Endothelial cell (in vitro differentiated cells): ENCODE measurements around the gene SETDB1. TPM values are rescaled to one million over a fixed set of nuclear protein-coding genes. Genes with fewer than 3 reads are reported as not detected.
A peak's percentile ranks its signal among the peaks of the same experiment; 100 is the strongest.

Experiments
- DNase-seq: peaks from one replicate; pipeline ENCODE4 v3.0.0; 2021; ENCODE audit warnings: low spot score
- H3K27ac Mint-ChIP-seq: one replicate; pipeline ENCODE4 v1.8.0; 2021; ENCODE audit warnings: mixed read lengths, inconsistent platforms; ENCODE audit not compliant: unreplicated experiment
- H3K27me3 Mint-ChIP-seq: one replicate; pipeline ENCODE4 v1.8.0; 2021; ENCODE audit warnings: mild to moderate bottlenecking, moderate library complexity, mixed read lengths, inconsistent platforms; ENCODE audit not compliant: unreplicated experiment
- H3K36me3 Mint-ChIP-seq: one replicate; pipeline ENCODE4 v1.8.0; 2021; ENCODE audit warnings: mild to moderate bottlenecking, low read depth, mixed read lengths, inconsistent platforms; ENCODE audit not compliant: unreplicated experiment
- H3K4me1 Mint-ChIP-seq: one replicate; pipeline ENCODE4 v1.8.0; 2021; ENCODE audit warnings: mild to moderate bottlenecking, mixed read lengths, inconsistent platforms; ENCODE audit not compliant: unreplicated experiment
- H3K4me3 Mint-ChIP-seq: one replicate; pipeline ENCODE4 v1.8.0; 2021; ENCODE audit warnings: mild to moderate bottlenecking, mixed read lengths, inconsistent platforms; ENCODE audit not compliant: unreplicated experiment
- H3K9me3 Mint-ChIP-seq: one replicate; pipeline ENCODE4 v1.8.0; 2021; ENCODE audit warnings: mixed read lengths, inconsistent platforms; ENCODE audit not compliant: unreplicated experiment
- total RNA-seq: library from RNA; stranded (reverse); fragmentation: NEBNext Ultra II Directional; extraction: Animal tissue kit (Norgen Biotek cat#: 25700); gene quantifications from one replicate; pipeline ENCODE4 v1.2.1, GENCODE V29; 2021; ENCODE audit not compliant: unreplicated experiment
- TF ChIP-seq, protein P1 (sequence below): fragments of 200-600 bp; sonication (generic); IDR thresholded peaks from one replicate; pipeline ENCODE4 v1.5.0; 2021; ENCODE audit warnings: antibody characterized with exemption; ENCODE audit not compliant: unreplicated experiment

The SETDB1 gene
- total RNA-seq, 1 donor from 2014 or later, result 50.6 TPM

DNA sequence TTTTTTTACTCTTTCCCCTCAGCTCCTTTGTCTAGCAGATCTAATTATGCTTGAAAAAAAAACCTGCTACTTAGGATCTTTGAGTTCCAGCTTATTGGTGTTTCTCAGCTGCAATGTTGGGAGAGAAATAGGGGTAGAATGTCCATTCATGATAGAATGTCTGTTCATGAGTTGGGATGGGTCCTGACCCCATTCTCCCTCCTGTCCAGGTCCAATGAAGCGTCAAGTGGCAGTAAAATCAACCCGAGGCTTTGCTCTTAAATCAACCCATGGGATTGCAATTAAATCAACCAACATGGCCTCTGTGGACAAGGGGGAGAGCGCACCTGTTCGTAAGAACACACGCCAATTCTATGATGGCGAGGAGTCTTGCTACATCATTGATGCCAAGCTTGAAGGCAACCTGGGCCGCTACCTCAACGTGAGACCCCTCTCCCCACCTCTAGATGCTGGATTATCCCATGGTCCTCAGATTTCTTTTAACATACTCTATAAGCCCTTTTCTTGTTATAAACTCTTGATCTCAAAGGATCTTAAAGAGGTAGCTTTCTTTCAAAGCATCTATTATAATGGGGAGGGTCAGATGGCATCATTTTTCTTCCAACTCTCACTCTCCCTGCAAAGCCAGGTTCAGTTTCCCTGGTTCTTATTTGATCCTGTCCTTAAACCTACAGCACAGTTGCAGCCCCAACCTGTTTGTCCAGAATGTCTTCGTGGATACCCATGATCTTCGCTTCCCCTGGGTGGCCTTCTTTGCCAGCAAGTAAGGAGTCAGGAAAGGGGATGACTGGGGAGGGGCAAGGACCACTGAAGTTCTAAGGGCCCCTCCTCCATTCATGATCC lies 37.4 kb downstream of the SETDB1 start:
- no peaks in the 10 kb centered on the region for H3K9me3 Mint-ChIP-seq
- peaks cover 16% of the 10 kb centered on the region for H3K27me3 Mint-ChIP-seq
- TF ChIP-seq, protein P1, sequence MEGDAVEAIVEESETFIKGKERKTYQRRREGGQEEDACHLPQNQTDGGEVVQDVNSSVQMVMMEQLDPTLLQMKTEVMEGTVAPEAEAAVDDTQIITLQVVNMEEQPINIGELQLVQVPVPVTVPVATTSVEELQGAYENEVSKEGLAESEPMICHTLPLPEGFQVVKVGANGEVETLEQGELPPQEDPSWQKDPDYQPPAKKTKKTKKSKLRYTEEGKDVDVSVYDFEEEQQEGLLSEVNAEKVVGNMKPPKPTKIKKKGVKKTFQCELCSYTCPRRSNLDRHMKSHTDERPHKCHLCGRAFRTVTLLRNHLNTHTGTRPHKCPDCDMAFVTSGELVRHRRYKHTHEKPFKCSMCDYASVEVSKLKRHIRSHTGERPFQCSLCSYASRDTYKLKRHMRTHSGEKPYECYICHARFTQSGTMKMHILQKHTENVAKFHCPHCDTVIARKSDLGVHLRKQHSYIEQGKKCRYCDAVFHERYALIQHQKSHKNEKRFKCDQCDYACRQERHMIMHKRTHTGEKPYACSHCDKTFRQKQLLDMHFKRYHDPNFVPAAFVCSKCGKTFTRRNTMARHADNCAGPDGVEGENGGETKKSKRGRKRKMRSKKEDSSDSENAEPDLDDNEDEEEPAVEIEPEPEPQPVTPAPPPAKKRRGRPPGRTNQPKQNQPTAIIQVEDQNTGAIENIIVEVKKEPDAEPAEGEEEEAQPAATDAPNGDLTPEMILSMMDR, result no peak
- peaks cover 32% of the 10 kb centered on the region for H3K4me1 Mint-ChIP-seq
- peak overlapping the region; percentile 72 for H3K27ac Mint-ChIP-seq
- peak overlapping the region; percentile 79 for H3K4me3 Mint-ChIP-seq
- H3K36me3 Mint-ChIP-seq, result peaks cover 66% of the 10 kb centered on the region
- no peak for DNase-seq

DNA sequence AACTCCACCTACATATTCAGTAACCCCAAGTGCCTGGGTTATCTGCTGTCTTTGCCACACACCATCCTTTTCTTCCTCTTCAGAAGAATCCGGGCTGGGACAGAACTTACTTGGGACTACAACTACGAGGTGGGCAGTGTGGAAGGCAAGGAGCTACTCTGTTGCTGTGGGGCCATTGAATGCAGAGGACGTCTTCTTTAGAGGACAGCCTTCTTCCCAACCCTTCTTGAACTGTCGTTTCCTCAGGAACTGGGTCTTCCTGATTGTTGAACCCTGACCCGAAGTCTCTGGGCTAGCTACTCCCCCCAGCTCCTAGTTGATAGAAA lies 38.0 kb downstream of the SETDB1 start:
- DNase-seq, result no peak
- peaks cover 68% of the 10 kb centered on the region for H3K36me3 Mint-ChIP-seq
- TF ChIP-seq, protein P1, result no peak
- peaks cover 36% of the 10 kb centered on the region for H3K4me1 Mint-ChIP-seq
- no peaks in the 10 kb centered on the region for H3K9me3 Mint-ChIP-seq
- H3K27me3 Mint-ChIP-seq, result peaks cover 16% of the 10 kb centered on the region
- H3K4me3 Mint-ChIP-seq, result peak overlapping the region; percentile 79
- peak overlapping the region; percentile 42 for H3K27ac Mint-ChIP-seq

DNA sequence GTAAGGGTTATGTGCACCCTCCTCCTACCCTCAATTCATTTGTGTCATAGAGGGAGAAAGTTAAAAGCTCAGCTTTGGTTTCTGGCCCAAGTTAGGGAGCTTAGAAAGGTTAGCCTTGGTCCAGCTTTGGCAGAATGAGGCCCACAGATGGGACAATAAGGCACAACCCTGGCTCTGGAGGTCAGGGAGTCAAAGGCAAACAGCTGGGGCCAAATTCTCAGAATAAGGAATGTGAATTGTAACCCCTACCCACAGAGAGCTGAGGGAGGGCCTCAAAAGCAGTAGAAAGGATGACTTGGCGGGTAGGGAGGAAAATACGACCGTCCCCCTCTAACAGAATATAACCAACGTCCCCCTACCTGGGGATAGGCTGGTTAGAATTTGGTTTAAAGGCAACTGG lies 39.4 kb downstream of the SETDB1 start:
- Mint-ChIP-seq H3K9me3 (no peaks in the 10 kb centered on the region), H3K4me3 (no peak overlapping the region), H3K36me3 (peaks cover 60% of the 10 kb centered on the region), H3K27ac (no peak overlapping the region), H3K4me1 (peaks cover 36% of the 10 kb centered on the region), H3K27me3 (peaks cover 15% of the 10 kb centered on the region)
- TF ChIP-seq, protein P1, result no peak
- no peak for DNase-seq

DNA sequence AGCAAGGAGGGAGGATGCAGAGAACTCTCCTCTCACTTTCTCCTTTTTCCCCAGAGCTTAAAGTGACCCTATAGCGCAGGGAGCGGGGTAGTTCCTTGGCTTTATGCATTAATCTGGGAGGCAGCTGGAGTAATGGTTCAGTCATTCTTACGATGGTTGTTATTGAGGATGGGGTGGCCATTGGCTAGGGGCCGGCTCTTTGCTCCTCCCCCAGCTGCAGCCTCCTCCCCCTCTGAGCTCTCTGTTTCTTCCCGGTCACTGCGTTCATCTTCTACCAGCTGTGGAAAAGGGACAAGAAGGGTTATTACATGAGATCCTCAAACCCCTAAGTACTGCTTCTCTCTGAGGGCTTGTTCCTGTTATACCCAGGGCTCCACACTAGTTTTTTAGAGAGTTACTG lies 39.8 kb downstream of the SETDB1 start:
- DNase-seq, result no peak
- Mint-ChIP-seq H3K9me3 (no peaks in the 10 kb centered on the region), H3K4me3 (no peak overlapping the region), H3K27ac (no peak overlapping the region), H3K4me1 (peaks cover 39% of the 10 kb centered on the region), H3K27me3 (peaks cover 15% of the 10 kb centered on the region), H3K36me3 (peaks cover 59% of the 10 kb centered on the region)
- TF ChIP-seq, protein P1, result no peak

DNA sequence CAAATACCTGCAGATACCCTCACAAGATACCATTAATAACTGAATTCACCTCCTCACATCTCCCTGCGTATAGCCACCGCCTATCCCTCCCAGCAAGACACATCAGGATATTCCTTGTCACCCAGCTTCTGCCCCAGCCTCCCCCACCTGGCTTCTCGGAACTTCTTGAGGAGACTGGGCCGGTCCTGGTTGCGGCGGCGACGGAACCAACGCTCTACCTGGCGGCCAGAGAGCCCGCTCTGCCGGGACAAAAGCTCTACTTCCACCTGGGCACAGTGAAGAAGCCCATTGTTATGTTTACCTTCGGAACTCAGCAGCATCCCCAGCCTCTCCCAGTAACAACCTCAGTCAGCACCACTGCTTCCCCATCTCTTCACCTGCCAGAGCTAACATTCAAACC lies 41.8 kb downstream of the SETDB1 start:
- H3K27me3 Mint-ChIP-seq, result peaks cover 18% of the 10 kb centered on the region
- peak overlapping the region; percentile 57 for H3K4me3 Mint-ChIP-seq
- H3K36me3 Mint-ChIP-seq, result peaks cover 54% of the 10 kb centered on the region
- DNase-seq, result no peak
- peaks cover 46% of the 10 kb centered on the region for H3K4me1 Mint-ChIP-seq
- H3K9me3 Mint-ChIP-seq, result no peaks in the 10 kb centered on the region
- H3K27ac Mint-ChIP-seq, result peak overlapping the region; percentile 42
- TF ChIP-seq, protein P1, result no peak
